NCI-H82 (cell line): ENCODE data around the gene SELENOW.
"Not testable (repeated sequence)": the region's sequence is repeated elsewhere in the genome, so short reads cannot be mapped to it uniquely, and the experiment has no call there.

ENCODE experiments used
- DNase-seq: peaks from one replicate; lab custom pipeline; 2025; lab: John Stamatoyannopoulos, UW

Gene SELENOW

GRCh38 chr19:47756953-47757608, 21.4 kb upstream of the SELENOW start:
- no peak for DNase-seq

DNA sequence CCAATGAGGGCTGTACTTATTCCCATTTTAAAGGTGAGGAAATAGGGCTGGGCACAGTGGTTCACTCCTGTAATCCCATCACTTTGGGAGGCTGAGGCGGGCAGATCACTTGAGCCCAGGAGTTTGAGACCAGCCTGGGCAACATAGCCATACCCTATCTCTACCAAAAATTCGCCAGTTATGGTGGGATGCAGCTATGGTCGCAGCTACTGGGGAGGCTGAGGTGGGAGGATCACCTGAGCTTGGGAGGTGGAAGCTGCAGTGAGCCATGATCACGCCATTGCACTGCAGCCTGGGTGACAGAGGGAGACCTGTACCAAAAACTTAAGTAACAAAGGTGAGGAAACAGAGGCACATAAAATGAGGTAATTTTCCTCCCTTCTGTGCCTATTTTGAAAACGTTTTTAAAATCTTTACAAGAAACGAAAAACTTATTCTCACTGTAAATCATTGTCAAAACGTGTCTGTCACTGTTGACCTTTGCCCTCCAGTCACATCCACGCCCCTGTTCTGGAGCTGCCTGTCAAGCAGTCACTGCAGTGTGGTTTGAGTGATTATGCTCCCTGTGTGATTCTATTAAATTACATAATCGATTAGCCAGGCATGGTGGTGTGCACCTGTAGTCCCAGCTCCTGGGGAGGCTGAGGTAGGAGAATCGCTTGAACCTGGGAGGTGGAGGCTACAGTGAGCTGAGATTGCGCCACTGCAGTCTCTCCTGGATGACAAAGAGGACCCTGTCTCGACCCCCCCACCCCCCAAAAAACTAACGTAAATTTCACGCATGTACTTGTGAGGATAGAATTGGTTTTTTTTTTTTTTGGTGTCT, 20.7 kb upstream of the SELENOW start:
- DNase-seq, result no peak

- no peak for DNase-seq
Observed at GRCh38 chr19:47758443-47758804, 20.1 kb upstream of the SELENOW start.

DNA sequence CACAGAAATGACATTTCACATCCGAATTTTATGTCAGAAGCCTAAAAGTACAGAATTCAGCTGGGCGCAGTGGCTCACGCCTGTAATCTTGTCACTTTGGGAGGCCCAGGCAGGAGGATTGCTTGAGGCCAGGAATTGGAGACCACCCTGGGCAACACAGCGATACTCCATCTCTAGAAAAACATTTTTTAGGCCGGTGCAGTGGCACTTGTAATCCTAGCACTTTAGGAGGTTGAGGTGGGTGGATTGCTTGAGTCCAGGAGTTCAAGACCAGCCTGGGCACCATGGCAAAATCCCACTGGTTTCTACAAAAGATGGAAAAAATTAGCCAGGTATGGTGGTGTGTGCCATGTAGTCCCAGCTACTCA, 17.9 kb upstream of the SELENOW start:
- DNase-seq, result no peak

DNA sequence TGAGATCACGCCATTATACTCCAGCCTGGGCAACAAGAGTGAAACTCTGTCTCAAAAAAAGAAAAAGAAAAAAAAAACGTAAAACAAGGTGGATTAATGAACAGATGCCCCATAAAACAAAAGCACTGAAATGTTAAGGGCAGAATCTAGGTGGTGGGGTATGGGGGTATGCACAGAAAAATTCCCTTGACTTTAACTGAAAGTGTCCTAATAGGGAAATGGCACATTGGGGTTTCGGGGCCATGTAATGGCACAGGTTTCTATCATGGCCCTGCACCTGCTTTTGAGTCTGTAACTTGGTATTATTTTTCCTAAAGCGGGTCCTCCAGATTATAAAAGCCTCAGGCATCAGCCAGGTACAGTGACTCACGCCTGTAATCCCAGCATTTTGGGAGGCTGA, 16.9 kb upstream of the SELENOW start:
- DNase-seq, result no peak

- no peak for DNase-seq
Observed at GRCh38 chr19:47762151-47762550, 16.4 kb upstream of the SELENOW start.

DNA sequence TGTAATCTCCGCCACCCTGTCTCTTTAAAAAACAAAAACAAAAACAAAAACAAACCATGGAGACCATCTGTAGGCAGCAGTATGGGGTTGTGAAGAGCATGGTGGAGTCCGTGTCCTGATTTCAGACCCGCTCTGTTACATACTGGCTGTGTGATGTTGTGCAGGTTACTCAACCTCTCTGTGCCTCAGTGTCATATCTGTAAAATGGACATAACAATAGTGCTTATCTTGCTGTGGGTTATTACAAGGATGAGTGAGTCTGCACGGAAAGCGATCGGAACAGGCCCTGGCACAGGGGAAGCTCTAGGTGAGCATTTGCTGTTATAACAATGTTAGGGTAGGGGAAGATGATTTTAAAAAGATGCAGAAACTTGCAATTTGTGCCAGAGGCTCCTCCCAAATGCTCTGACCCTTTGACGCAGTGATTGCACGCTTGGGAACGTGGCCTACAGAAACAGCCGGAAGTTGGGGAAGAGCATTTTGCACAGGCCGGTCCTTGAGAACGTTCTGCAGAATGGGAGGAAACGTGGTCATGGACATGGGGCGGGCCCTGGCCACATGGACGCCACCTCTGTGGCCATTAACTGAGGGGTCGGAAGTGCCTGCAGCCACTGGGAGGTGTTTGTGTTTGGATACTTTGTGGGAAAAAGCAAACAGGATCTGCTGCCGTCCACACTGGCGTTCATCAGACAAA, 15.7 kb upstream of the SELENOW start:
- DNase-seq, result no peak

- DNase-seq, result not testable (repeated sequence)
Observed at GRCh38 chr19:47764705-47765104, 13.8 kb upstream of the SELENOW start.

- peak; percentile 94 for DNase-seq
Observed at GRCh38 chr19:47765523-47766358, 12.8 kb upstream of the SELENOW start.

GRCh38 chr19:47766359-47766620, 12.2 kb upstream of the SELENOW start:
- DNase-seq, result no peak

DNA sequence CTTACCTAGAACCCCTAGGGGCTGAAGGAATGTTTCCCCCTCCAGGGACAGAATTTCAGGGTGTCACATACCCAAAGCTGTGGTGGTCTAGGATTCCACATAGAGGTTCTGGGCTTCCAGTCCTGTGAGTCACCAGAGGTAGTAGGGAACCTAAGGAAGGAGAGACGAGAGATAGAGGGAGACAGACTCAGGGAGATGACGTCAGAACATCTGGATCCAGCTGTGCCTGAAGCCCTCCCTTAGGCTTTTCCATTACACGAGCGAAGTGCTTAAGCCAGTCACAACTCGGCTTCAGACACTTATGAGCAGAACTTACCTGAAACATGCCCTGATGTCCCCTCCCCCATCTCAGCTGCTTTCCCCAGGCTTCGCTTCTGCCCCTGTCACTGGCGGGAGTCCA, 11.8 kb upstream of the SELENOW start:
- no peak for DNase-seq

DNA sequence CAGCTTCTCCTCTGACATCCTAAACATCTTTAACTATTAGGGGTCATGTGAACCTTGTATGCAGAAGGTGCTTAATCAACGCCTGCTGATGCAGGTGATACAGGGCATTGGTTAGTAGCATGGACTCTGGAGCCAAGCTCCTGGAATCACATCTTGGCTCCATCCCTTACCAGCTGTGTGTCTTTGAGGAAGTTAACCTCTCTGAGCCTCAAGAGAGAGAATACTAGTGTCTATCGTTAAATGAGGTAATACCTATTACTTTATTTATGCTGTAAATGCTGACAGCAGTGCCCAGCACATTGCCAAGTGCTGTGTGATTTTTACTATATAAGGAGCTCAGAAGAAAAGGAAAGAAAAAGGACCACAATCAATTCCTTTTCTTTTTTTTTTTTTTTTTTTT, 11.2 kb upstream of the SELENOW start:
- DNase-seq, result no peak

GRCh38 chr19:47768604-47769003, 9.9 kb upstream of the SELENOW start:
- no peak for DNase-seq

DNA sequence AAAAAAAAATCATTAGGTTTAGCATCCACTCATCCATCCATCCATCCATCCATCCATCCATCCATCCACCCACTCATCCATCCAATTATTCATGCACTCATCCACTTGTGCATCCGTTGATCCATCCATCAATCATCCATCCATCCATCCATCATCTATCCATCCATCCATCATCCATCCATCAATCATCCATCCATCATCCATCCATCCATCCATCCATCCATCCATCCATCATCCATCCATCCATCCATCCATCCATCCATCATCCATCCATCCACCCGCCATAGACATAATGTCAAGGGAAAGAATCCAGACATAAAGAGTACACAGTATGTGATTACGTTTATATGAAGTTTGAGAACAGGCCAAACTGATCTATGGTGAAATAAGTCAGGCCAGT, 9.0 kb upstream of the SELENOW start:
- no peak for DNase-seq

GRCh38 chr19:47771291-47771690, 7.2 kb upstream of the SELENOW start:
- not testable (repeated sequence) for DNase-seq

DNA sequence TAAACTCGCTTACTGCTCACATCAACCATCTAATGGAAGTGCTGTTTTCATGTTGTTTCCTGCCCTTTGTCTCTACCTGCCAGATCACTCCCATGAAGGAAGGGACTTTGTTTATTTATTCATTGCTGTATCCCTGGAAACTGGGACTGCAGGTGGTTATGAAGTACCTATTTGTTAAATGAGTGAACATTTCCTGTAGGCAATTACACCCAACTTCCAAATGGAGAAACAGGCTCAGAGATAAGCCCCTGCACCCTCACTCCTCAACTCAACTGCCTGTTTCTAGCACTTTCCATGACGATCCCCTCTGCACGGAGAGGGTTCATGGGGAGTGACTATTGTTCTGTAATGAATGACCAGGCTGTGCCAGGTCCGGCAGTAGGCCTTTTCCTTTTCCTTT, 1.9 kb upstream of the SELENOW start:
- no peak for DNase-seq

DNA sequence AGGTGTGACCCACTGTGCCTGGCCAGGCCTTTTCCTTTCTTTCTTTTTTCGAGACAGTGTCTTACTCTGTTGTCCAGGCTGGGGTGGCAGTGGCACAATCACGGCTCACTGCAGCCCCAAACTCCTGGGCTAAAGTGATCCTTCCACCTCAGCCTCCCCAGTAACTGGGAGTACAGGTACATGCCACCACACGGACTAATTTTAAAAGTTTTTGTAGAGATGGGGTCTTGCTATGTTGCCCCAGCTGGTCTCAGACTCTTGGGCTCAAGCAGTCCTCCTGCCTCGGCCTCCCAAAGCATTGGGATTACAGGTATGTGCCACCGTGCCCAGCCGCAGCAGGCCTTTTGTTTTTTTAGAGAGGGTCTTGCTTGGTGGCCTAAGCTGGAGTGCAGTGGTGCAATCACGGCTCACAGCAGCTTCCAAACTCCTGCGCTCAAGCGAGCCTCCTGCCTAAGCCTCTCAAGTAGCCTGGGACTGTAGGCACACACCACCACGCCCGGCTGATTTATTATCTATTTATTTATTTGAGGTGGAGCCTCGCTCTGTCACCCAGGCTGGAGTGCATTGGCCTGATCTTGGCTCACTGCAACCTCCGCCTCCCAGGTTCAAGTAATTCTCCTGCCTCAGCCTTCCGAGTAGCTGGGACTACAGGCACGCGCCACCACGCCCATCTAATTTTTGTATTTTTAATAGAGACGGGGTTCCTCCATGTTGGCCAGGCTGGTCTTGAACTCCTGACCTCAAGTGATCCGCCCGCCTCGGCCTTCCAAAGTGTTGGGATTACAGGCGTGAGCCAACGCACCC, 1.1 kb upstream of the SELENOW start:
- not testable (repeated sequence) for DNase-seq

- DNase-seq, result peak; percentile 52
Observed at GRCh38 chr19:47778954-47779351, 450 bp downstream of the SELENOW start.

DNA sequence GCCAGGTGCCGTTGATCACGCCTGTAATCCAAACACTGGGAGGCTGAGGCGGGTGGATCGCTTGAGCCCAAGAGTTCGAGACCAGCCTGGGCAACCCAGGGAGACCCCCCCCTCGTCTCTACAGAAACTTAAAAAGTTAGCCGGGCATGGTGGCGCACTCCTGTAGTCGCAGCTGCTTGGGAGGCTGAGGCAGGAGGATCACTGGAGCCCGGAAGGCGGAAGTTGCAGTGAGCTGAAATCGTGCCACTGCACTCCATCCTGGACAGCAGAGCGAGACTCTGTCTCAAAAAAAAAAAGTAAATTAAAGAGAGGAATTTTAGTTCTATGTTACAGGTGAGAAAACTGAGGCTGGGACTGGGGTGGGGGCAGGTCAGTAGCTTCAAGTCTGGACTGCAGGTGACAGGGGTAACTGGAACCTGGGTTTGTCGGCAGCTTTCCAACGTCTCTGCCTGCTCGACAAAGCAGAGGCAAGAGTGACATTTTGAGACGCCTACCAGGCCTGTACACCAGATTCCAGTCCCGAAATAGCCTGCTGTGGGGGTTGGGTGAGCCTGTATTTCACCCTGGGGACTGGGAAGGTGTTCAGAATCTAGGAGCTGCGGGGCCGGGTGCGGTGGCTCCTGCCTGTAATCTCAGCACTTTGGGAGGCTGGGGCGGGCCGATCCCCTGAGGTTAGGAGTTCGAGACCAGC, 1.2 kb downstream of the SELENOW start:
- no peak for DNase-seq

GRCh38 chr19:47780215-47780551, 1.7 kb downstream of the SELENOW start:
- DNase-seq, result no peak

GRCh38 chr19:47781590-47782262, 3.2 kb downstream of the SELENOW start:
- DNase-seq, result no peak
